Measurements from ENCODE around the gene CBFA2T3.

CBFA2T3 gene

GRCh38 chr16:88961011-88961410 is 16.0 kb downstream of the CBFA2T3 start:
- no peak for DNase-seq

- no peak for DNase-seq
Measured at GRCh38 chr16:88960516-88960915, 16.5 kb downstream of the CBFA2T3 start.

- no peak for DNase-seq
Measured at GRCh38 chr16:88959022-88959421, 18.0 kb downstream of the CBFA2T3 start.

- DNase-seq: no peak
Measured at GRCh38 chr16:88957887-88958577, 19.0 kb downstream of the CBFA2T3 start.

GRCh38 chr16:88957433-88957767 is 19.6 kb downstream of the CBFA2T3 start:
- DNase-seq: no peak

GRCh38 chr16:88956546-88957432 is 20.2 kb downstream of the CBFA2T3 start:
- no peak for DNase-seq

GRCh38 chr16:88955906-88956305 is 21.1 kb downstream of the CBFA2T3 start:
- DNase-seq: no peak

- DNase-seq: no peak
Measured at GRCh38 chr16:88953003-88953690, 23.9 kb downstream of the CBFA2T3 start.

- no peak for DNase-seq
Measured at GRCh38 chr16:88951989-88952388, 25.0 kb downstream of the CBFA2T3 start.

GRCh38 chr16:88951501-88951900 is 25.5 kb downstream of the CBFA2T3 start:
- DNase-seq: no peak

- no peak for DNase-seq
Measured at GRCh38 chr16:88948781-88949490, 28.1 kb downstream of the CBFA2T3 start.

GRCh38 chr16:88945473-88945872 is 31.5 kb downstream of the CBFA2T3 start:
- no peak for DNase-seq

- no peak for DNase-seq
Measured at GRCh38 chr16:88943741-88944140, 33.3 kb downstream of the CBFA2T3 start.

- DNase-seq: no peak
Measured at GRCh38 chr16:88943131-88943664, 33.8 kb downstream of the CBFA2T3 start.

GRCh38 chr16:88941913-88942909 is 34.8 kb downstream of the CBFA2T3 start:
- peak; percentile 12 for DNase-seq

- no peak for DNase-seq
Measured at GRCh38 chr16:88940862-88941817, 35.9 kb downstream of the CBFA2T3 start.

- DNase-seq: no peak
Measured at GRCh38 chr16:88939972-88940861, 36.8 kb downstream of the CBFA2T3 start.

GRCh38 chr16:88939245-88939971 is 37.6 kb downstream of the CBFA2T3 start:
- no peak for DNase-seq
